K562 (cell line): ENCODE results near the gene H2BK1. TPM values are rescaled to one million over a fixed set of nuclear protein-coding genes. Genes with fewer than 3 reads are reported as not detected.

Experiments used
- ATAC-seq: fragments of 200-7000 bp; cut with Tn5 transposase; 3 replicates; pipeline ENCODE4 v1.9.1; 2020; ENCODE audit warnings: moderate library complexity
- BruUV-seq: library from RNA; stranded (reverse); fragments of 400-500 nt; replicated peaks from 2 replicates; lab custom pipeline; 2021; lab: Mats Ljungman, UMichigan
- CTCF ChIA-PET: fragments of 300-600 bp; formaldehyde crosslinking; extraction: SDS; loops from one replicate; lab custom pipeline; 2021; ENCODE audit warnings: low intra/inter-chr PET ratio; lab: Yijun Ruan, JAX
- POLR2A ChIA-PET: fragments of 300-600, 350-650 bp; sonication (Branson Sonifier 250); formaldehyde crosslinking; extraction: SDS; loops from one replicate; lab custom pipeline; 2021; ENCODE audit warnings: antibody characterized with exemption, inconsistent platforms; lab: Yijun Ruan, JAX
- DNase-seq, 4 experiments: peaks; one replicate each; pipeline versions ENCODE4 v3.0.0 to v3.0.0-alpha.2; 2011 to 2018; ENCODE audit warnings: low spot score in 3 of 4, mixed read lengths in 3 of 4; ENCODE audit errors: extremely low read depth in 1 of 4
- FAIRE-seq: peaks from 2 replicates; lab custom pipeline; 2011; peaks lifted over from hg19 to GRCh38; lab: Jason Lieb, UNC
- H2AFZ ChIP-seq: 2 replicates; pipeline ENCODE4 v1.6.0; 2011; ENCODE audit warnings: low read depth, low read length, control low read depth, inconsistent platforms
- H3K27ac ChIP-seq: fragments of 200-600 bp; 3 replicates; pipeline ENCODE4 v1.8.0; 2011; ENCODE audit warnings: low read depth, mild to moderate bottlenecking, control low read depth, inconsistent platforms, low read length, moderate library complexity, mixed read lengths; ENCODE audit errors: extremely low read depth
- H3K27me3 ChIP-seq, 2 experiments: fragments of 300-600 bp in 1 of 2; 2 replicates in 1 of 2; 3 replicates in 1 of 2; pipeline versions ENCODE4 v1.6.0 to v1.8.0; 2011; ENCODE audit warnings: inconsistent platforms in 2 of 2, low read length in 2 of 2, mild to moderate bottlenecking in 1 of 2, mixed read lengths in 1 of 2, moderate library complexity in 1 of 2; ENCODE audit not compliant: control insufficient read depth in 2 of 2, insufficient read depth in 2 of 2
- H3K36me3 ChIP-seq: fragments of 300-600 bp; 3 replicates; pipeline ENCODE4 v1.8.0; 2011; ENCODE audit warnings: mild to moderate bottlenecking, low read length, inconsistent platforms; ENCODE audit not compliant: control insufficient read depth, insufficient read depth
- H3K4me1 ChIP-seq, 2 experiments: fragments of 200-600 bp in 1 of 2; replicated peaks in 1 of 2; 2 replicates in 1 of 2; 3 replicates in 1 of 2; pipeline versions ENCODE4 v1.5.1 to v1.8.0; 2011; ENCODE audit warnings: inconsistent platforms in 2 of 2, low read length in 2 of 2, mild to moderate bottlenecking in 1 of 2, mixed read lengths in 1 of 2, moderate library complexity in 1 of 2; ENCODE audit not compliant: control insufficient read depth in 2 of 2, insufficient read depth in 2 of 2
- H3K4me2 ChIP-seq: 2 replicates; pipeline ENCODE4 v1.6.1; 2011; ENCODE audit warnings: low read length, control low read depth, inconsistent platforms, mixed read lengths; ENCODE audit not compliant: insufficient read depth
- H3K4me3 ChIP-seq: fragments of 200-600 bp; sonication (generic), shearing (Covaris generic); 2 replicates; pipeline ENCODE4 v1.5.1; 2016; ENCODE audit warnings: control low read depth, inconsistent platforms
- H3K79me2 ChIP-seq: fragments of 200-600 bp; 3 replicates; pipeline ENCODE4 v1.8.0; 2011; ENCODE audit warnings: low read length, inconsistent platforms; ENCODE audit not compliant: control insufficient read depth, insufficient read depth
- H3K9ac ChIP-seq, 2 experiments: 2 replicates each; pipeline versions ENCODE4 v1.6.0 to v1.6.1; 2011; ENCODE audit warnings: low read depth in 2 of 2, low read length in 2 of 2, control low read depth in 1 of 2, inconsistent platforms in 1 of 2, mild to moderate bottlenecking in 1 of 2, mixed read lengths in 1 of 2; ENCODE audit not compliant: insufficient read depth in 1 of 2
- H3K9me1 ChIP-seq: one replicate; pipeline ENCODE4 v1.6.0; 2011; ENCODE audit warnings: inconsistent platforms, mild to moderate bottlenecking, low read length, moderate library complexity; ENCODE audit not compliant: control insufficient read depth, insufficient read depth
- H3K9me3 ChIP-seq: replicated peaks from 2 replicates; pipeline ENCODE4 v1.5.1; 2011; ENCODE audit warnings: low read depth, low read length, inconsistent platforms; ENCODE audit not compliant: control insufficient read depth, insufficient read depth
- H4K20me1 ChIP-seq: replicated peaks from 2 replicates; pipeline ENCODE4 v1.6.1; 2011; ENCODE audit warnings: low read length, inconsistent platforms, mixed read lengths; ENCODE audit not compliant: control insufficient read depth, insufficient read depth
- ERF ChIP-seq: fragments of 450-650 bp; formaldehyde crosslinking; IDR thresholded peaks from 2 replicates; pipeline ENCODE4 v1.4.0; 2020; ENCODE audit warnings: mild to moderate bottlenecking, mixed read lengths
- HCFC1 ChIP-seq: IDR thresholded peaks from 2 replicates; pipeline ENCODE4 v1.6.1; 2012; ENCODE audit warnings: low read depth, low read length, improper control_type of control experiment
- NCOR1 ChIP-seq: fragments of 450-650 bp; IDR thresholded peaks from 2 replicates; pipeline ENCODE4 v1.6.1; 2016; ENCODE audit warnings: mild to moderate bottlenecking, moderate library complexity
- RB1 ChIP-seq: fragments of 450-650 bp; IDR thresholded peaks from 2 replicates; pipeline ENCODE4 v1.6.1; 2017; ENCODE audit warnings: low read depth, mild to moderate bottlenecking
- RBBP5 ChIP-seq: fragments of 200-600 bp; sonication (generic); IDR thresholded peaks from 2 replicates; pipeline ENCODE4 v1.6.1; 2012; ENCODE audit warnings: borderline replicate concordance, mild to moderate bottlenecking, low read length, control low read depth, inconsistent platforms; ENCODE audit not compliant: insufficient read depth, poor library complexity, severe bottlenecking
- TEAD2 ChIP-seq: fragments of 450-650 bp; IDR thresholded peaks from 2 replicates; pipeline ENCODE4 v1.6.1; 2016; ENCODE audit warnings: missing genetic modification characterization, control low read depth, missing compliant biosample characterization
- YY1 ChIP-seq, 3 experiments: IDR thresholded peaks; 2 replicates each; pipeline ENCODE4 v1.6.1; 2011; ENCODE audit warnings: low read length in 2 of 3, mild to moderate bottlenecking in 2 of 3, moderate library complexity in 2 of 3, borderline replicate concordance in 1 of 3, control low read depth in 1 of 3, low read depth in 1 of 3; ENCODE audit not compliant: insufficient read depth in 3 of 3, insufficient replicate concordance in 2 of 3, control insufficient read depth in 1 of 3, insufficient read length in 1 of 3; ENCODE audit errors: extremely low read depth in 1 of 3
- ZNF140 ChIP-seq: fragments of 250-450 bp; sonication (Bioruptor Pico); IDR thresholded peaks from 2 replicates; pipeline ENCODE4 v1.8.0; 2021; ENCODE audit warnings: moderate library complexity, mild to moderate bottlenecking, inconsistent platforms
- ZNF24 ChIP-seq: fragments of 450-650 bp; IDR thresholded peaks from 2 replicates; pipeline ENCODE4 v1.6.1; 2016
- WGBS: fragments of 100-300 bp; shearing (Covaris generic); methylation state at CpG from one replicate; pipeline ENCODE4 v1.1.6; 2016; ENCODE audit warnings: low coverage, mixed read lengths; ENCODE audit not compliant: insufficient coverage; ENCODE audit errors: missing lambda C conversion rate; 5-methylcytosine and 5-hydroxymethylcytosine counted together
- in situ Hi-C: fragments of 300-500 bp; cut with MboI; formaldehyde crosslinking; loops from 4 replicates; pipeline ENCODE4 v1.15.0; 2018; ENCODE audit warnings: inconsistent platforms, mixed read lengths
- intact Hi-C: fragments of 100-400 bp; cut with micrococcal nuclease; formaldehyde crosslinking; loops from 2 replicates; pipeline ENCODE4 v1.14.2; 2022
- polyA plus RNA-seq, 8 experiments: library from polyadenylated mRNA; depleted of rRNA in 4 of 8; stranded (reverse) in 5 of 8; unstranded in 3 of 8; fragments of >200 nt; fragmentation: Nextera tagmentation in 2 of 8; fragmentation: Illumina TruSeq in 1 of 8; extraction: Ambion mirVana in 2 of 8; extraction: Trizol in 1 of 8; gene quantifications; 2 replicates each; pipeline versions ENCODE4 v1.2.1 to v1.2.3, GENCODE V29; 2011 to 2014; ENCODE audit warnings: inconsistent platforms in 1 of 8, missing spikeins in 1 of 8
- total RNA-seq, 7 experiments: library from RNA; depleted of rRNA in 6 of 7; stranded (reverse); fragments of >200 nt in 6 of 7; fragmentation: Illumina TruSeq in 2 of 7; extraction: Trizol in 2 of 7; gene quantifications; 2 replicates each; pipeline versions ENCODE4 v1.2.1 to v1.2.3, GENCODE V29; 2011 to 2021; ENCODE audit warnings: low replicate concordance in 1 of 7
- TF ChIP-seq, protein P1 (sequence below), 2 experiments: fragments of 450-650 bp; formaldehyde crosslinking in 1 of 2; IDR thresholded peaks; 2 replicates each; pipeline versions ENCODE4 v1.4.0 to v1.6.1; 2014 to 2020; ENCODE audit warnings: mild to moderate bottlenecking in 2 of 2, borderline replicate concordance in 1 of 2, low read depth in 1 of 2

The H2BK1 gene
- total and polyA plus RNA-seq, 9 of the 15 experiments (the other 6 are each of a cell fraction or from before 2014, with no cell fraction given): not detected

DNA sequence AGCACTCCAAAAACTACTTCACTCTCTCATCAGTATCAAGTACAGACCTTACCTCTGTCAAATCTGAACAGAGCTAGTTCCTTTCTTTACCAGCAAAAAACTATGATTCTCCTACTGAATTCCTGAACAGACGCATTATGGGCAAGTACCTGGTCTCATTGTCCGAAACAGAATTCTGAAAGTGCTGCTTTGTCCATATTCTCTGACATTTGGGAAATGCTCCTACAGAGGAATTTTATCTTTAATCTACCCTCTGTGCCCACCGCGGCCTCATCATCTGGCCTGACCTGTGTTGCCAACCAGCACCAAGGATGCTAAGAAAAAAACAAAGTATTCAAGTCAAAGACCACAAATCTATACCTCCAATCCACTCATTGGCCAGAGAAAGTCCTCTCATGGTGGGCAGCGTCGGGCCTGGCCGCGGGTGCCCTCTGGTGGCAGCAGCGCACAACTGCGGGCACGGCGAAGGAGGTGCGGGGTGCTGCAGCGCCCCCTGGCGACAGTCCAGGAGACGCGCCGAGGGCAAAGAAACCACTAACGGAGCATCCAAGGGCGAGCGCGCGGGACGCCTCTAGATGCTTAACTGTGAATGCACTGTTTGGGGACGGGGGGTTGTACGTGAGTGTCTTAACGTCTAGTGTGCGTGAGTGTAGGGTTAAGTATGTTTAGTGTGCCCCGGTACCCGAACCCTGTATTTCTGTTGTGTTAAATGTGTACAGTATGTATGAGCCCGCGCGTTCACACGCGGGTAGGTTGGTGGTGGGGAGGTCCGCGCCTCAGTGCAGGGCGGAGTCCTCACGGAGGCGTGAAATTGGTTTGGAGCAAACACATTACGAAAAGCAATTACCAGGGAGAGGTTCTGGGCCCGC lies 37.8 kb downstream of the H2BK1 start:
- DNase-seq (peak; percentile 90 to 97 (median 94)), ATAC-seq (peak; percentile 81), FAIRE-seq (peak; percentile 94)
- Histone ChIP-seq H3K27ac (no peak overlapping the region), H3K79me2 (no peaks in the 10 kb centered on the region), H3K36me3 (no peaks in the 10 kb centered on the region), H3K4me3 (no peak overlapping the region), H4K20me1 (no peaks in the 10 kb centered on the region), H3K4me1 (peaks cover 0 to 28% of the 10 kb centered on the region in 2 experiments; a peak in 4 of 5 replicates), H3K4me2 (no peak overlapping the region), H3K9ac (no peak overlapping the region), H3K27me3 (peaks cover 21 to 51% of the 10 kb centered on the region in 2 experiments), H2AFZ (0 out of 2 replicates have a peak overlapping the region, but pooled peaks have one; percentile 5), H3K9me1 (peaks cover 3% of the 10 kb centered on the region), H3K9me3 (no peaks in the 10 kb centered on the region; the same call in 1 of the 2 replicates)
- in situ Hi-C loops: no loop called here
- ChIA-PET POLR2A (interaction anchor here (1.0 kb wide), 1 partner anchor 10 kb away, joined by 3 read pairs; no protein-coding TSS in a partner anchor), CTCF (interaction anchor here (0.6 to 2.4 kb wide), 21 partner anchors 12 to 394 kb away, joined by 3 to 74 read pairs (median 4); no protein-coding TSS in a partner anchor)
- 18% methylated on average over 42 of the region's 42 CpGs for WGBS
- no TSS peak for BruUV-seq
- intact Hi-C loops: loop anchor here (1.0 to 10.0 kb wide), 7 partner anchors 48 to 394 kb away; no protein-coding TSS in a partner anchor
- peak in 2 of 3 experiments; percentile 78 to 82 for TF ChIP-seq YY1 (IDR thresholded peaks at IDR 0.05; ENCODE audit: borderline replicate concordance in 1 of 3, control insufficient read depth in 1 of 3, extremely low read depth in 1 of 3, insufficient read depth in 3 of 3, insufficient read length in 1 of 3, insufficient replicate concordance in 2 of 3, low read depth in 1 of 3, low read length in 2 of 3)
- TF ChIP-seq RBBP5: peak; percentile 41
- no peak; the same call in 1 of the 2 replicates for TF ChIP-seq NCOR1
- no peak for TF ChIP-seq ZNF140 (CRISPR knock-in tag)
- peak; percentile 53; the same call in 1 of the 2 replicates for TF ChIP-seq ZNF24
- peak; percentile 100 for TF ChIP-seq RB1
- 0 out of 2 replicates have a peak, but pooled peaks have one; percentile 19 for TF ChIP-seq ERF (CRISPR knock-in tag)
- TF ChIP-seq TEAD2: no peak
- TF ChIP-seq, protein P1, sequence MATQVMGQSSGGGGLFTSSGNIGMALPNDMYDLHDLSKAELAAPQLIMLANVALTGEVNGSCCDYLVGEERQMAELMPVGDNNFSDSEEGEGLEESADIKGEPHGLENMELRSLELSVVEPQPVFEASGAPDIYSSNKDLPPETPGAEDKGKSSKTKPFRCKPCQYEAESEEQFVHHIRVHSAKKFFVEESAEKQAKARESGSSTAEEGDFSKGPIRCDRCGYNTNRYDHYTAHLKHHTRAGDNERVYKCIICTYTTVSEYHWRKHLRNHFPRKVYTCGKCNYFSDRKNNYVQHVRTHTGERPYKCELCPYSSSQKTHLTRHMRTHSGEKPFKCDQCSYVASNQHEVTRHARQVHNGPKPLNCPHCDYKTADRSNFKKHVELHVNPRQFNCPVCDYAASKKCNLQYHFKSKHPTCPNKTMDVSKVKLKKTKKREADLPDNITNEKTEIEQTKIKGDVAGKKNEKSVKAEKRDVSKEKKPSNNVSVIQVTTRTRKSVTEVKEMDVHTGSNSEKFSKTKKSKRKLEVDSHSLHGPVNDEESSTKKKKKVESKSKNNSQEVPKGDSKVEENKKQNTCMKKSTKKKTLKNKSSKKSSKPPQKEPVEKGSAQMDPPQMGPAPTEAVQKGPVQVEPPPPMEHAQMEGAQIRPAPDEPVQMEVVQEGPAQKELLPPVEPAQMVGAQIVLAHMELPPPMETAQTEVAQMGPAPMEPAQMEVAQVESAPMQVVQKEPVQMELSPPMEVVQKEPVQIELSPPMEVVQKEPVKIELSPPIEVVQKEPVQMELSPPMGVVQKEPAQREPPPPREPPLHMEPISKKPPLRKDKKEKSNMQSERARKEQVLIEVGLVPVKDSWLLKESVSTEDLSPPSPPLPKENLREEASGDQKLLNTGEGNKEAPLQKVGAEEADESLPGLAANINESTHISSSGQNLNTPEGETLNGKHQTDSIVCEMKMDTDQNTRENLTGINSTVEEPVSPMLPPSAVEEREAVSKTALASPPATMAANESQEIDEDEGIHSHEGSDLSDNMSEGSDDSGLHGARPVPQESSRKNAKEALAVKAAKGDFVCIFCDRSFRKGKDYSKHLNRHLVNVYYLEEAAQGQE (IDR thresholded peaks at IDR 0.05; ENCODE audit: borderline replicate concordance): peak; percentile 97
- TF ChIP-seq, protein P1 (CRISPR knock-in tag; IDR thresholded peaks at IDR 0.05; ENCODE audit: low read depth): 0 out of 2 replicates have a peak, but pooled peaks have one; percentile 38
- peak; percentile 64 for TF ChIP-seq HCFC1
